Measurements from ENCODE around the gene ERN2.

DNA sequence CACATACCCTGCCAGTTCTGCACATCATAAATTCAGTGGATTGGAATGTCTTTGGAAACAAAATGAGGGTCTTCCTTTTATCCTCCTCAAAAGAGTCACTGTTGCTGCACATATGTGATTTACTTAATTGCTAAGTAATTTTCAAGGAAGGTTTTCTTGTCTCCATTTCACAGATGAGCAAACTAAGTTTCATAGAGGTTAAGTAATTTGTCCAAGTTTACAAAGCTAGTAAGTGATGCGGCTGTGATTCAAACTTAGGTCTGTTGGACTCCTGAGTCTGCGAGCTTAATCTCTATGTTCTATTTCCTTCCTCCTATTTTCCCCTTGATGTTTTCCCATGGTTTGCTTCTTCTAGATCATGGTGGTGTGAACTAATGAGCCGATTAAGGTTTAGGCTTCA is 13.7 kb upstream of the ERN2 start:
- TF ChIP-seq CTCF (IDR thresholded peaks at IDR 0.05; ENCODE audit: low read length) (no peak), EZH2phosphoT487 (IDR thresholded peaks at IDR 0.05; ENCODE audit: low read length) (no peak)

Measured in MM.1S (cell line).